PFSK-1 (cell line): ENCODE measurements around the gene ARHGAP44.

Experiments used
- POLR2AphosphoS5 ChIP-seq: IDR thresholded peaks from 2 replicates; pipeline ENCODE4 v1.6.1; 2012; ENCODE audit warnings: low read depth, mild to moderate bottlenecking, control low read depth, low read length, moderate library complexity
- REST ChIP-seq, 2 experiments: IDR thresholded peaks; 2 replicates each; pipeline versions ENCODE4 v1.6.1 to v1.8.0; 2011 to 2012; ENCODE audit warnings: low read depth in 2 of 2, low read length in 2 of 2, control low read depth in 1 of 2, inconsistent platforms in 1 of 2, mild to moderate bottlenecking in 1 of 2, moderate library complexity in 1 of 2; ENCODE audit not compliant: insufficient read depth in 1 of 2
- SIN3A ChIP-seq: IDR thresholded peaks from 2 replicates; pipeline ENCODE4 v1.6.1; 2012; ENCODE audit warnings: mild to moderate bottlenecking, low read length, moderate library complexity, borderline replicate concordance; ENCODE audit not compliant: insufficient read depth

DNA sequence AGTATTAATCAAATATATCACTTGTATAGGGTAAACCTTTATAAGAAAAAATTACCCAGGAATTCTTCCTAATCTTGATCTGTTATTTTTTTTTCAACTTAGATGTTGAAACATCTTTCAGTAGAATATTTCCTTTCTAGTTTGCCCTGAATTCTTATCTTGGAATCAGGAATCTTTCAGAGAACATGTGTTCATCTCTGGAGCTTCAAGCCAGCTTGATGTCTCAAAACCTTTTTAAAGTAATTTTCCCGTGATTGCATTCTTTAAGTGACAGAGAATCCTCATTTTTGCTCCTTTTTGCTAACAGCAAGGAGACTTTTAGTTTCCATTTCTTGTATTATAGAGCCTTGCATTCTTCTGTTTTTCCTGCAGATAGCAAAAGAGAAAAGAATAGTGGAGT lies 137.7 kb downstream of the ARHGAP44 start:
- TF ChIP-seq POLR2AphosphoS5 (no peak), SIN3A (no peak), REST (IDR thresholded peaks at IDR 0.05; ENCODE audit: insufficient read depth in 1 of 2, low read depth in 2 of 2, low read length in 2 of 2) (no peak)
